Peyer's patch (tissue), 4 donors: Measurements from ENCODE around the gene CSF3R.

ENCODE experiments used
- POLR2A ChIP-seq, 2 donors: fragments of 450-650 bp; IDR thresholded peaks; one replicate each; pipeline ENCODE4 v1.5.1; 2017; ENCODE audit warnings: antibody characterized with exemption in 2 of 2, mild to moderate bottlenecking in 2 of 2, moderate library complexity in 2 of 2
- TF ChIP-seq, protein P1 (sequence below), 6 experiments: fragments of 450-650 bp in 4 of 6; fragments of 200-600 bp in 2 of 6; sonication (generic) in 1 of 6; IDR thresholded peaks; one replicate each; pipeline ENCODE4 v1.5.1; 2017 to 2019; ENCODE audit warnings: antibody characterized with exemption in 6 of 6, mild to moderate bottlenecking in 3 of 6, moderate library complexity in 1 of 6

DNA sequence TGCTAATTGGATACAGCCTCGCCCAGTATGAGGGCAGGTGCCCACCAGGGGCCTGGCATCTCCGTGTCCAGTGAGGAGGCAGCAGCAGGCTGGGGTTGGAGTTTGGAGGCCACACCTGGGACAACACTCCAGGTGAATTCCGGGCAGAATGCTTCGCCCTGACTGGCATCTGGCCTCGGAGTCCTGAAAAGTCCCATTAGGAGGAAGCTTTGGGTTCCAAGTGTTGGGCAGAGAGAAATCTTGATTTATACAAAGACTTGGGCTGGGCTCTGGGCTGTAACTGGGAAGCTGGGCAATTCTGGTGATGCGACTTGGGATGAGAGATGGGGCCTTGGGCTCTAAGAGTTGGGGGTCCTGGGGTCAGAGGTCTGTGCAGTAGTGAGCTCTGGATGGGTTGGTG is 48.1 kb upstream of the CSF3R start:
- TF ChIP-seq, protein P1, sequence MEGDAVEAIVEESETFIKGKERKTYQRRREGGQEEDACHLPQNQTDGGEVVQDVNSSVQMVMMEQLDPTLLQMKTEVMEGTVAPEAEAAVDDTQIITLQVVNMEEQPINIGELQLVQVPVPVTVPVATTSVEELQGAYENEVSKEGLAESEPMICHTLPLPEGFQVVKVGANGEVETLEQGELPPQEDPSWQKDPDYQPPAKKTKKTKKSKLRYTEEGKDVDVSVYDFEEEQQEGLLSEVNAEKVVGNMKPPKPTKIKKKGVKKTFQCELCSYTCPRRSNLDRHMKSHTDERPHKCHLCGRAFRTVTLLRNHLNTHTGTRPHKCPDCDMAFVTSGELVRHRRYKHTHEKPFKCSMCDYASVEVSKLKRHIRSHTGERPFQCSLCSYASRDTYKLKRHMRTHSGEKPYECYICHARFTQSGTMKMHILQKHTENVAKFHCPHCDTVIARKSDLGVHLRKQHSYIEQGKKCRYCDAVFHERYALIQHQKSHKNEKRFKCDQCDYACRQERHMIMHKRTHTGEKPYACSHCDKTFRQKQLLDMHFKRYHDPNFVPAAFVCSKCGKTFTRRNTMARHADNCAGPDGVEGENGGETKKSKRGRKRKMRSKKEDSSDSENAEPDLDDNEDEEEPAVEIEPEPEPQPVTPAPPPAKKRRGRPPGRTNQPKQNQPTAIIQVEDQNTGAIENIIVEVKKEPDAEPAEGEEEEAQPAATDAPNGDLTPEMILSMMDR (IDR thresholded peaks at IDR 0.05) = no peak
- no peak for TF ChIP-seq POLR2A (IDR thresholded peaks at IDR 0.05)
